Cardiac fibroblast (primary cell): ENCODE measurements around the gene DUSP19.

Experiments
- DNase-seq, 2 donors: peaks; one replicate each; pipeline versions ENCODE4 v3.0.0 to v3.0.0-alpha.2; 2010; ENCODE audit warnings: low read depth in 2 of 2
- H3K4me3 ChIP-seq, 2 donors: replicated peaks in 1 of 2; 1 replicate in 1 of 2; 2 replicates in 1 of 2; pipeline ENCODE4 v1.5.1; 2011; ENCODE audit warnings: low read depth in 2 of 2, low read length in 2 of 2, mild to moderate bottlenecking in 2 of 2, moderate library complexity in 1 of 2
- TF ChIP-seq, protein P1 (sequence below): IDR thresholded peaks from one replicate; pipeline ENCODE4 v1.5.1; 2011; ENCODE audit warnings: low read depth, mild to moderate bottlenecking, low read length, inconsistent platforms

Gene DUSP19

GRCh38 chr2:183088061-183088460 is 9.5 kb downstream of the DUSP19 start:
- TF ChIP-seq, protein P1, sequence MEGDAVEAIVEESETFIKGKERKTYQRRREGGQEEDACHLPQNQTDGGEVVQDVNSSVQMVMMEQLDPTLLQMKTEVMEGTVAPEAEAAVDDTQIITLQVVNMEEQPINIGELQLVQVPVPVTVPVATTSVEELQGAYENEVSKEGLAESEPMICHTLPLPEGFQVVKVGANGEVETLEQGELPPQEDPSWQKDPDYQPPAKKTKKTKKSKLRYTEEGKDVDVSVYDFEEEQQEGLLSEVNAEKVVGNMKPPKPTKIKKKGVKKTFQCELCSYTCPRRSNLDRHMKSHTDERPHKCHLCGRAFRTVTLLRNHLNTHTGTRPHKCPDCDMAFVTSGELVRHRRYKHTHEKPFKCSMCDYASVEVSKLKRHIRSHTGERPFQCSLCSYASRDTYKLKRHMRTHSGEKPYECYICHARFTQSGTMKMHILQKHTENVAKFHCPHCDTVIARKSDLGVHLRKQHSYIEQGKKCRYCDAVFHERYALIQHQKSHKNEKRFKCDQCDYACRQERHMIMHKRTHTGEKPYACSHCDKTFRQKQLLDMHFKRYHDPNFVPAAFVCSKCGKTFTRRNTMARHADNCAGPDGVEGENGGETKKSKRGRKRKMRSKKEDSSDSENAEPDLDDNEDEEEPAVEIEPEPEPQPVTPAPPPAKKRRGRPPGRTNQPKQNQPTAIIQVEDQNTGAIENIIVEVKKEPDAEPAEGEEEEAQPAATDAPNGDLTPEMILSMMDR = no peak
- H3K4me3 ChIP-seq = no peak overlapping the region
- DNase-seq = no peak

- TF ChIP-seq, protein P1 = no peak
- no peak for DNase-seq
- no peak overlapping the region for H3K4me3 ChIP-seq
Measured at GRCh38 chr2:183089192-183089851, 10.8 kb downstream of the DUSP19 start.

DNA sequence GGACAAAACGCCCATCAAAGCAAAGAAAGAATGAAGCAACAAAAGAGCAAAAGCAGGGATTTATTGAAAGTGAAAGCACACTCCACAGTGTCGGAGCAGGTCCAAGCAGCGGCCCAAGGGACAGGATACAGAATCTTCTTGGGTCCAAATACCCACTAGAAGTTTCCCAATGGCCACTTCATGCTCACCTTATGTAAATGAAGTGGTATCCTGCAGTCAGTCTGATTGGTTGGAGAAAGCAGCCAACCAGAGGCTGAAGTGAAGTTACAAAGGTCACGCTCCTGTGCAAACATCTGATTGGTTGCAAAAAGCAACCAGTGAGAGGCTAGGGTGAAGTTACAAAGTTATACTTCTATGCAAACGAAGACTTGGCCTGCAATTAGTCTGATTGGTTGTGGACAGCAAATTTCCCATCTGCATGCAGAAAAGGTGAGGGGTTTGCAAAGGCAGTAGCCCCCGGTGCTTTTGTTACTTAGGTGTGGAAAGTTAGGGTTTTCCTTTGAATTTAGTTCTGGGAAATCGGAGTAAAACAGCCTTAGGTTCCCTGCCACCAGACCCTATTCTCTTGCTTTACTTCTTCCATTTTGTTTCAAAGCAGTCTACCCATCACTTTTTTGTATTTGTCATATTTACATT is 12.9 kb downstream of the DUSP19 start:
- TF ChIP-seq, protein P1 = no peak
- DNase-seq = no peak
- H3K4me3 ChIP-seq = no peak overlapping the region

DNA sequence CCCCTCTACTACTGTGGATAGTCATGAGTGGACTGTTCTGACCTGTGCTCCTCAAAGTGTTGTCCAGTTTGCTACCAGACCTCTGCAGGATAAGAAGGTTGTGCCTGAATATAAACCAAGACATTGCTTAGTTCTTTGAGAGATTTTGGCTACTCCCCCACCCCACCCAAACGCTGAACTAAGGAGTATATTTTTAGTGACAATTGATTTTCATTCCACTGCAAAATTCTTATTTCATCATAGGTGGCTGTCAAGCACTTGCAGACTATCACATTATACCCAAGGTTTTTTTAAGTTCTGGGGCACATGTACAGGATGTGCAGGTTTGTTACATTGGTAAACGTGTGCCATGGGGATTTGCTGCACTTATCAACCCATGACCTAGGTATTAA is 13.4 kb downstream of the DUSP19 start:
- TF ChIP-seq, protein P1 = no peak
- no peak for DNase-seq

GRCh38 chr2:183093857-183094657 is 15.5 kb downstream of the DUSP19 start:
- DNase-seq = peak; percentile 54 to 68

More for the DNA sequence above, 13.4 kb downstream of the DUSP19 start:
- no peak overlapping the region for H3K4me3 ChIP-seq

GRCh38 chr2:183105402-183106134 is 27.0 kb downstream of the DUSP19 start:
- peak in 1 of 2 donors; percentile 39 for DNase-seq
- TF ChIP-seq, protein P1 = no peak
- no peak overlapping the region for H3K4me3 ChIP-seq

More at GRCh38 chr2:183093857-183094657, 15.5 kb downstream of the DUSP19 start:
- H3K4me3 ChIP-seq = no peak overlapping the region
- TF ChIP-seq, protein P1 = no peak
